ENCODE results near the gene ADAM12.

- no peak for TF ChIP-seq CTCF (IDR thresholded peaks at IDR 0.05; ENCODE audit: insufficient read depth, low read depth, low read length)
- TF ChIP-seq EZH2 (IDR thresholded peaks at IDR 0.05; ENCODE audit: insufficient read depth, low read length) = no peak
Observed at GRCh38 chr10:126214679-126215078, 173.6 kb downstream of the ADAM12 start.

Data from astrocyte (in vitro differentiated cells and primary cell).